PFSK-1 (cell line): Measurements from ENCODE around the gene PSMD4.

Experiments
- FOXP2 ChIP-seq: optimal IDR thresholded peaks from 2 replicates; pipeline ENCODE3; 2011; ENCODE audit warnings: borderline replicate concordance, control low read depth, inconsistent platforms; ENCODE audit not compliant: insufficient read depth; ENCODE audit errors: extremely low read length, extremely low read depth
- POLR2AphosphoS5 ChIP-seq: IDR thresholded peaks from 2 replicates; pipeline ENCODE4 v1.6.1; 2012; ENCODE audit warnings: low read depth, mild to moderate bottlenecking, control low read depth, low read length, moderate library complexity
- SIN3A ChIP-seq: IDR thresholded peaks from 2 replicates; pipeline ENCODE4 v1.6.1; 2012; ENCODE audit warnings: mild to moderate bottlenecking, low read length, moderate library complexity, borderline replicate concordance; ENCODE audit not compliant: insufficient read depth
- TF ChIP-seq, protein P1 (sequence below), 2 experiments: IDR thresholded peaks; 2 replicates each; pipeline versions ENCODE4 v1.6.1 to v1.8.0; 2011 to 2012; ENCODE audit warnings: low read depth in 2 of 2, low read length in 2 of 2, control low read depth in 1 of 2, inconsistent platforms in 1 of 2, mild to moderate bottlenecking in 1 of 2, moderate library complexity in 1 of 2; ENCODE audit not compliant: insufficient read depth in 1 of 2

DNA sequence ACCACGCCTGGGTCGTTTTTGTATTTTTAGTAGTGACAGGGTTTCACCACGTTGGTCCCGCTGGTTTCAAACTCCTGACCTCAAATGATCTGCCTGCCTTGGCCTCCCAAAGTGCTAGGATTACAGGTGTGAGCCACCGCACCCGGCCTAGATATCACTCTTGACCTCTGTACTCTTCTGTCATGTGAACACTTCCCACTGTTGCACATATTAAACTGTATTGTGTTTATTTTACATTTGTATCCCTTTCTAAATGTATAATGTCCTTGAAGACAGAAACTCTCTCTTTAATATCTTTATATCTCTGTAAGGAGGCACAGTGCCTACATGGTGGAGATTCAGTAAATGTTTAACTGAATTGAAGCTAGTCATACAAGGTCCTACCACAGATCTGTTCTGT is 19.3 kb upstream of the PSMD4 start:
- TF ChIP-seq FOXP2 (no peak), POLR2AphosphoS5 (no peak), SIN3A (no peak)
- TF ChIP-seq, protein P1, sequence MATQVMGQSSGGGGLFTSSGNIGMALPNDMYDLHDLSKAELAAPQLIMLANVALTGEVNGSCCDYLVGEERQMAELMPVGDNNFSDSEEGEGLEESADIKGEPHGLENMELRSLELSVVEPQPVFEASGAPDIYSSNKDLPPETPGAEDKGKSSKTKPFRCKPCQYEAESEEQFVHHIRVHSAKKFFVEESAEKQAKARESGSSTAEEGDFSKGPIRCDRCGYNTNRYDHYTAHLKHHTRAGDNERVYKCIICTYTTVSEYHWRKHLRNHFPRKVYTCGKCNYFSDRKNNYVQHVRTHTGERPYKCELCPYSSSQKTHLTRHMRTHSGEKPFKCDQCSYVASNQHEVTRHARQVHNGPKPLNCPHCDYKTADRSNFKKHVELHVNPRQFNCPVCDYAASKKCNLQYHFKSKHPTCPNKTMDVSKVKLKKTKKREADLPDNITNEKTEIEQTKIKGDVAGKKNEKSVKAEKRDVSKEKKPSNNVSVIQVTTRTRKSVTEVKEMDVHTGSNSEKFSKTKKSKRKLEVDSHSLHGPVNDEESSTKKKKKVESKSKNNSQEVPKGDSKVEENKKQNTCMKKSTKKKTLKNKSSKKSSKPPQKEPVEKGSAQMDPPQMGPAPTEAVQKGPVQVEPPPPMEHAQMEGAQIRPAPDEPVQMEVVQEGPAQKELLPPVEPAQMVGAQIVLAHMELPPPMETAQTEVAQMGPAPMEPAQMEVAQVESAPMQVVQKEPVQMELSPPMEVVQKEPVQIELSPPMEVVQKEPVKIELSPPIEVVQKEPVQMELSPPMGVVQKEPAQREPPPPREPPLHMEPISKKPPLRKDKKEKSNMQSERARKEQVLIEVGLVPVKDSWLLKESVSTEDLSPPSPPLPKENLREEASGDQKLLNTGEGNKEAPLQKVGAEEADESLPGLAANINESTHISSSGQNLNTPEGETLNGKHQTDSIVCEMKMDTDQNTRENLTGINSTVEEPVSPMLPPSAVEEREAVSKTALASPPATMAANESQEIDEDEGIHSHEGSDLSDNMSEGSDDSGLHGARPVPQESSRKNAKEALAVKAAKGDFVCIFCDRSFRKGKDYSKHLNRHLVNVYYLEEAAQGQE (IDR thresholded peaks at IDR 0.05; ENCODE audit: insufficient read depth in 1 of 2, low read depth in 2 of 2, low read length in 2 of 2), result no peak
